ENCODE measurements around the gene MYCT1. TPM values are rescaled to one million over a fixed set of nuclear protein-coding genes. Genes with fewer than 3 reads are reported as not detected.
"Not testable (repeated sequence)": the region's sequence is repeated elsewhere in the genome, so short reads cannot be mapped to it uniquely, and the experiment has no call there.

Gene MYCT1
- total RNA-seq, 3 donors from 2014 or later, result 6.6 to 16.4 (median 12.5) TPM

- no peaks in the 10 kb centered on the region for H3K36me3 ChIP-seq
- no peaks in the 10 kb centered on the region for H3K4me1 ChIP-seq
- intact Hi-C loops (cut with DNase I; ENCODE audit: low total_unique reads), result no loop called here
- no peak for DNase-seq (ENCODE audit: low spot score in 2 of 2)
- TF ChIP-seq CTCF (IDR thresholded peaks at IDR 0.05), result no peak
- TF ChIP-seq POLR2AphosphoS5 (IDR thresholded peaks at IDR 0.05), result no peak
- TF ChIP-seq POLR2A (IDR thresholded peaks at IDR 0.05), result no peak
- peak overlapping the region in 1 of 2 donors; percentile 21 for H3K27ac ChIP-seq
- no peaks in the 10 kb centered on the region for H3K27me3 ChIP-seq
- H3K9me3 ChIP-seq, result no peaks in the 10 kb centered on the region
- peak overlapping the region in 1 of 3 donors; percentile 39 for H3K4me3 ChIP-seq
These were observed 3.6 kb downstream of the MYCT1 start for GRCh38 chr6:152701081-152701862.

GRCh38 chr6:152701863-152702401, 4.2 kb downstream of the MYCT1 start:
- H3K27ac ChIP-seq, result no peak overlapping the region
- no peaks in the 10 kb centered on the region for H3K4me1 ChIP-seq
- TF ChIP-seq POLR2A (IDR thresholded peaks at IDR 0.05) (no peak), CTCF (IDR thresholded peaks at IDR 0.05) (no peak), POLR2AphosphoS5 (IDR thresholded peaks at IDR 0.05) (no peak)
- no peak for DNase-seq (ENCODE audit: low spot score in 2 of 2)
- H3K27me3 ChIP-seq, result no peaks in the 10 kb centered on the region
- H3K36me3 ChIP-seq, result no peaks in the 10 kb centered on the region
- intact Hi-C loops (cut with DNase I; ENCODE audit: low total_unique reads), result no loop called here
- H3K4me3 ChIP-seq, result peak overlapping the region in 1 of 3 donors; percentile 32
- no peaks in the 10 kb centered on the region for H3K9me3 ChIP-seq

- DNase-seq (ENCODE audit: low spot score in 2 of 2); H3K27ac ChIP-seq; H3K4me3 ChIP-seq; H3K36me3 ChIP-seq; H3K27me3 ChIP-seq; intact Hi-C loops (cut with DNase I; ENCODE audit: low total_unique reads); H3K4me1 ChIP-seq: not testable (repeated sequence)
- peaks cover 0 to 10% of the 10 kb centered on the region in 2 donors for H3K9me3 ChIP-seq
These were observed 6.1 kb downstream of the MYCT1 start for GRCh38 chr6:152703750-152704149.

GRCh38 chr6:152705327-152705726, 7.6 kb downstream of the MYCT1 start:
- DNase-seq (ENCODE audit: low spot score in 2 of 2), result no peak
- no peaks in the 10 kb centered on the region for H3K4me1 ChIP-seq
- H3K27ac ChIP-seq, result no peak overlapping the region
- H3K36me3 ChIP-seq, result no peaks in the 10 kb centered on the region
- intact Hi-C loops (cut with DNase I; ENCODE audit: low total_unique reads), result no loop called here
- no peaks in the 10 kb centered on the region for H3K27me3 ChIP-seq
- TF ChIP-seq CTCF (IDR thresholded peaks at IDR 0.05) (no peak), POLR2A (IDR thresholded peaks at IDR 0.05) (no peak), POLR2AphosphoS5 (IDR thresholded peaks at IDR 0.05) (no peak)
- peaks cover 0 to 10% of the 10 kb centered on the region in 2 donors for H3K9me3 ChIP-seq
- no peak overlapping the region for H3K4me3 ChIP-seq

GRCh38 chr6:152716322-152716721, 18.6 kb downstream of the MYCT1 start:
- intact Hi-C loops (cut with DNase I; ENCODE audit: low total_unique reads), result no loop called here
- no peak for DNase-seq (ENCODE audit: low spot score in 2 of 2)
- H3K27ac ChIP-seq, result no peak overlapping the region
- no peaks in the 10 kb centered on the region for H3K27me3 ChIP-seq
- H3K4me3 ChIP-seq, result no peak overlapping the region
- H3K9me3 ChIP-seq, result peaks cover 0 to 4% of the 10 kb centered on the region in 2 donors
- no peaks in the 10 kb centered on the region for H3K36me3 ChIP-seq
- no peaks in the 10 kb centered on the region for H3K4me1 ChIP-seq
- TF ChIP-seq CTCF (IDR thresholded peaks at IDR 0.05), result no peak
- no peak for TF ChIP-seq POLR2AphosphoS5 (IDR thresholded peaks at IDR 0.05)
- TF ChIP-seq POLR2A (IDR thresholded peaks at IDR 0.05), result no peak

Measured in breast epithelium (tissue), 4 donors.